Osteoblast (primary cell): ENCODE data around the gene LRRTM4. TPM values are rescaled to one million over a fixed set of nuclear protein-coding genes. Genes with fewer than 3 reads are reported as not detected.

Source experiments
- DNase-seq: peaks from one replicate; pipeline ENCODE4 v3.0.0; 2011; ENCODE audit warnings: low spot score, mixed read lengths; ENCODE audit not compliant: insufficient read length; ENCODE audit errors: missing footprints
- H2AFZ ChIP-seq: 2 replicates; pipeline ENCODE4 v1.6.0; 2011; ENCODE audit warnings: mild to moderate bottlenecking, low read length
- H3K27ac ChIP-seq: 2 replicates; pipeline ENCODE4 v1.5.1; 2011; ENCODE audit warnings: mild to moderate bottlenecking, low read depth, low read length, moderate library complexity
- H3K27me3 ChIP-seq: 2 replicates; pipeline ENCODE4 v1.6.0; 2012; ENCODE audit warnings: mild to moderate bottlenecking, control low read depth, inconsistent platforms, low read length, moderate library complexity; ENCODE audit not compliant: insufficient read depth
- H3K36me3 ChIP-seq: 2 replicates; pipeline ENCODE4 v1.5.1; 2011; ENCODE audit warnings: mild to moderate bottlenecking, low read length, control low read depth, moderate library complexity; ENCODE audit not compliant: insufficient read depth
- H3K4me1 ChIP-seq: 2 replicates; pipeline ENCODE4 v1.5.1; 2011; ENCODE audit warnings: mild to moderate bottlenecking, low read length, control low read depth, moderate library complexity; ENCODE audit not compliant: insufficient read depth
- H3K4me2 ChIP-seq: 2 replicates; pipeline ENCODE4 v1.6.0; 2011; ENCODE audit warnings: mild to moderate bottlenecking, low read length; ENCODE audit not compliant: insufficient read depth
- H3K4me3 ChIP-seq: fragments of 200-600 bp; sonication (generic); 3 replicates; pipeline ENCODE4 v1.5.1; 2012; ENCODE audit warnings: mild to moderate bottlenecking, low read length, inconsistent platforms; ENCODE audit not compliant: insufficient read depth
- H3K79me2 ChIP-seq: 2 replicates; pipeline ENCODE4 v1.6.0; 2012; ENCODE audit warnings: mild to moderate bottlenecking, low read length, control low read depth, inconsistent platforms; ENCODE audit not compliant: insufficient read depth
- H3K9me3 ChIP-seq: 2 replicates; pipeline ENCODE4 v1.5.1; 2011; ENCODE audit warnings: low read depth, low read length, control low read depth
- H4K20me1 ChIP-seq: 2 replicates; pipeline ENCODE4 v1.6.0; 2012; ENCODE audit warnings: mild to moderate bottlenecking, low read length, control low read depth; ENCODE audit not compliant: insufficient read depth
- total RNA-seq: library from RNA; depleted of rRNA; stranded (reverse); fragments of >200 nt; gene quantifications from 2 replicates; pipeline ENCODE4 v1.2.3, GENCODE V29; 2012
- TF ChIP-seq, protein P1 (sequence below): IDR thresholded peaks from 2 replicates; pipeline ENCODE4 v1.5.1; 2011; ENCODE audit warnings: mild to moderate bottlenecking, low read depth, low read length, moderate library complexity; ENCODE audit errors: extremely low read depth

The LRRTM4 gene
- total RNA-seq, 1 donor: not detected

DNA sequence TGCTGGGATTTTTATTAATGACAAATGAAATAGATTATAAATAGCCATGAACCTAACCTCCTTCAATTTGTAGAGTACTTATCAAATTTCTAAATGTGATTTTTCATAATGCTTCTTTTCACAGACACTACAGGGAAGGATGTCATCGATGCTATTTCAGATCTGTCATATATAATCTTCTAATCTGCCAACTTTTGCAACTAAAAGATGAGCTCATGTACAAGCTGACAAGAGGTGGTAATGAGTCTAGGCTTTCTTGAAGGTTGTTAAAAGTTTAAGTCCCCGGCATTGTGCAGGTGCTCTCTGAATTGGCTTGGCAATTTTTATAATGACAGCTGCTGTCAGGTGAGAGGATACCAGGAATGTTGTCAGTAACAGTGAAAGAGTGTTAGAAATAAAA lies 320.4 kb downstream of the LRRTM4 start:
- DNase-seq: no peak

DNA sequence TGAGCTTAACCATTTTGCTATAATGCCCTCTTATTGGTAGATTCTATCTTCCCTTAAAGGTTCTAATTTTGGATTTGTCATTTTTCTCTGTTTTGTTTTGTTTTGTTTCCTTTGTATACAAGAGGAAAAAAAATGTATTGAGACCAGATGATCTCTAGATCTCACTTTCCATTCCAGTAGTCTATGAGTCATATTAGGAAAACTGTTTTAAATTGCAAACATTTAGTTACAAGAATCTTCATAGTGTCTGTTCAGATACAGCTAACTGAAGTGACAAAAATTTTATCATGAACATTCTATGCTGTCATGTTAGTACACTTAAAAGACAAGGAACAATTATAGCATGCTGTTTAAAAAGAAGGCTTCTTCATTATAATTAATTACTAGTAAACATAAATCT lies 322.8 kb downstream of the LRRTM4 start:
- Histone ChIP-seq H3K27ac (no peak overlapping the region), H3K27me3 (no peaks in the 10 kb centered on the region), H3K36me3 (no peaks in the 10 kb centered on the region), H3K79me2 (no peaks in the 10 kb centered on the region), H3K4me3 (no peak overlapping the region), H2AFZ (no peak overlapping the region), H3K4me1 (no peaks in the 10 kb centered on the region), H3K9me3 (no peaks in the 10 kb centered on the region), H3K4me2 (no peak overlapping the region), H4K20me1 (no peaks in the 10 kb centered on the region)
- DNase-seq: no peak
- TF ChIP-seq, protein P1, sequence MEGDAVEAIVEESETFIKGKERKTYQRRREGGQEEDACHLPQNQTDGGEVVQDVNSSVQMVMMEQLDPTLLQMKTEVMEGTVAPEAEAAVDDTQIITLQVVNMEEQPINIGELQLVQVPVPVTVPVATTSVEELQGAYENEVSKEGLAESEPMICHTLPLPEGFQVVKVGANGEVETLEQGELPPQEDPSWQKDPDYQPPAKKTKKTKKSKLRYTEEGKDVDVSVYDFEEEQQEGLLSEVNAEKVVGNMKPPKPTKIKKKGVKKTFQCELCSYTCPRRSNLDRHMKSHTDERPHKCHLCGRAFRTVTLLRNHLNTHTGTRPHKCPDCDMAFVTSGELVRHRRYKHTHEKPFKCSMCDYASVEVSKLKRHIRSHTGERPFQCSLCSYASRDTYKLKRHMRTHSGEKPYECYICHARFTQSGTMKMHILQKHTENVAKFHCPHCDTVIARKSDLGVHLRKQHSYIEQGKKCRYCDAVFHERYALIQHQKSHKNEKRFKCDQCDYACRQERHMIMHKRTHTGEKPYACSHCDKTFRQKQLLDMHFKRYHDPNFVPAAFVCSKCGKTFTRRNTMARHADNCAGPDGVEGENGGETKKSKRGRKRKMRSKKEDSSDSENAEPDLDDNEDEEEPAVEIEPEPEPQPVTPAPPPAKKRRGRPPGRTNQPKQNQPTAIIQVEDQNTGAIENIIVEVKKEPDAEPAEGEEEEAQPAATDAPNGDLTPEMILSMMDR: no peak

More for the DNA sequence above, 320.4 kb downstream of the LRRTM4 start:
- no peak overlapping the region for H3K27ac ChIP-seq
- no peak overlapping the region for H3K4me3 ChIP-seq
- no peaks in the 10 kb centered on the region for H3K36me3 ChIP-seq
- TF ChIP-seq, protein P1: no peak
- H4K20me1 ChIP-seq: no peaks in the 10 kb centered on the region
- H3K4me2 ChIP-seq: no peak overlapping the region
- H3K4me1 ChIP-seq: no peaks in the 10 kb centered on the region
- H2AFZ ChIP-seq: no peak overlapping the region
- no peaks in the 10 kb centered on the region for H3K79me2 ChIP-seq
- H3K9me3 ChIP-seq: no peaks in the 10 kb centered on the region
- H3K27me3 ChIP-seq: no peaks in the 10 kb centered on the region

DNA sequence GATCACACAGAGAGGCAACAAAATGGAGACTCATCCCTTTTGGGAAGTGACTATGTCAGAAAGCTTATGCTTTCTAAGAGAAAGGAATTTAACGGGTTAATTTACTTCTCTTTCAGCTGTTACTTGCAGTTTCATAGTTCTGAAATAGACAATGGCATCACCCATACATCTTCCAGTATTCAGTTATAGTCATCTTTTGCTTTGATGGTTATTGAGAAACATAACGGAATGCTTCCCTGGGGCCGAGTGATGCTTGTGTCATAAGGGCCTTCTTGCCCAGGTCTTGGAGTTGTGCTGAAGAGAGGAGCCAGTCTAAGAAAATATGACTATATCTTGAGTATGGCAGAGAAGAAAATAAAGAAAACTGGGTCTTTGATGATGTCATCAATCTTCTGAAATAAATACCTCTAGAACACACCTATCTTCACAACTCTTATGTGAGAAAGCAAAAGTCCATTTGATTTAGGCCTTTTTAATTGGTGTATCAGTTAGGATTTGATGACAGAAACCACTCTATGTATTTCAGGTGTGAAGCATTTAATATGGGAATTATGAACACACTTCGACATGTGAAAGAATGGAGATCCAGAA lies 328.2 kb downstream of the LRRTM4 start:
- Histone ChIP-seq H3K9me3 (no peaks in the 10 kb centered on the region), H3K4me3 (no peak overlapping the region), H4K20me1 (no peaks in the 10 kb centered on the region), H3K79me2 (no peaks in the 10 kb centered on the region), H3K36me3 (no peaks in the 10 kb centered on the region), H3K4me1 (no peaks in the 10 kb centered on the region), H3K27ac (no peak overlapping the region), H3K27me3 (no peaks in the 10 kb centered on the region), H3K4me2 (no peak overlapping the region), H2AFZ (no peak overlapping the region)
- DNase-seq: no peak
- TF ChIP-seq, protein P1: no peak

DNA sequence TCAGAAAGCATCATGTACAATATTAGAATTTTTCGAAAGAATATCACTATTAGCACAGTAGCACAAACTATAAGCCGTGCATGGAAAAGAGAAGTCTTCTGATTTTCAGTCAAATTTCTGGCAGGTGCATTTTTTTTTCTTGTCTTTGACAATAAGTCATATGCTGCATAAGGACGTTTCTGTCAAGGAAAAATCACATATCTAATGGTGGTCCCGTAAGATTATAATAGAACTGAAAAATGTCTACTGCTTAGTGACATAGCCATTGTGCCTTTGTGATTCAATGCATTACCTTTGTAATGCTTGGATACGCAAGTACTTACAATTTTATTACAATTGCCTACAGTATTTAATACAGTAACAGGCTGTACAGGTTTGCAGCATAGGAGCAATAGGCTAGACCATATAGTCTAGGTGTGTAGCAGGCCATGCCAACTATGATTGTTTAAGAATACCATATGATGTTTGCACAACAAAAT lies 329.3 kb downstream of the LRRTM4 start:
- no peak for DNase-seq
- TF ChIP-seq, protein P1: no peak

More for the DNA sequence above, 329.3 kb downstream of the LRRTM4 start:
- Histone ChIP-seq H3K4me1 (no peaks in the 10 kb centered on the region), H3K27me3 (no peaks in the 10 kb centered on the region), H3K9me3 (no peaks in the 10 kb centered on the region), H3K4me2 (no peak overlapping the region), H2AFZ (no peak overlapping the region), H4K20me1 (no peaks in the 10 kb centered on the region), H3K36me3 (no peaks in the 10 kb centered on the region), H3K4me3 (no peak overlapping the region), H3K27ac (no peak overlapping the region), H3K79me2 (no peaks in the 10 kb centered on the region)
